ENCODE data around the gene TYK2. TPM values are rescaled to one million over a fixed set of nuclear protein-coding genes. Genes with fewer than 3 reads are reported as not detected.

Gene TYK2
- total and polyA plus RNA-seq, 2 of the 4 experiments (the other 2 are of a cell fraction), result 40.9 to 97.9 TPM

DNA sequence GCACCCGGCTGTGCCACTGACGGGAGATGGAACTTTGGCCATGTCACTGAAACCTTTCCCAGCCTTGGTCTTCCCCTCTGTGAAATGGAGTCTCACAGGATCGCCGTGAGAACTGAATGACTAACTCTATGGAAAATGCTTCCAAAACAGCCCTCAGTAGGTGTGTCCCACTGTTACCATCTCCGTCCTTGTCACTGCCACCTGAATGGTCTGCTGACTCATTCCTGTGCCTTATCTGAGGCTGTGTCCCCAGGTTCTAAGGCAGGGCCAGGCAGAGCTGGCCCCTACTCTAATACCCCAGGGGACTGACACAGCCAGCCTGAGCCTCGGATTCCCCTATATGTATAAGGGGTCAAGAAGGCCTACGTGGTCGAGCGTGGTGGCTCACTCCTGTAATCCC lies 18.4 kb upstream of the TYK2 start:
- no TSS peak for BruUV-seq (replicated peaks)
- H3K23ac ChIP-seq (ENCODE audit: low read depth, low read length), result no peak overlapping the region
- DNase-seq (no peak), ATAC-seq (ENCODE audit: low read depth) (no peak)
- no peak overlapping the region for H3K4me3 ChIP-seq (ENCODE audit: insufficient read depth, low read depth, low read length)
- no peak overlapping the region for H3K56ac ChIP-seq (ENCODE audit: extremely low read depth, insufficient read depth, low read length)
- no peak overlapping the region for H2BK20ac ChIP-seq (ENCODE audit: low read depth, low read length)
- no peaks in the 10 kb centered on the region for H3K9me3 ChIP-seq (ENCODE audit: control insufficient read depth, insufficient read depth, low read length)
- in situ Hi-C loops (cut with MboI; ENCODE audit: low sequenced_read_pairs) (no loop called here), intact Hi-C loops (cut with micrococcal nuclease) (no loop called here), dilution Hi-C loops (cut with HindIII; ENCODE audit: low sequenced_read_pairs, unreplicated experiment) (no loop called here)
- H3K4me1 ChIP-seq (ENCODE audit: control insufficient read depth, insufficient read depth, low read length), result peaks cover 2% of the 10 kb centered on the region; the same call in 1 of the 2 replicates
- H3K18ac ChIP-seq (ENCODE audit: low read depth, low read length), result no peak overlapping the region
- no peak overlapping the region for H3K14ac ChIP-seq (replicated peaks; ENCODE audit: low read depth, low read length)
- peaks cover 29% of the 10 kb centered on the region for H3K36me3 ChIP-seq (ENCODE audit: control insufficient read depth, insufficient read depth, low read length)
- no peak overlapping the region for H4K5ac ChIP-seq (ENCODE audit: low read depth, low read length)
- H3K4me2 ChIP-seq (ENCODE audit: low read depth, low read length), result no peak overlapping the region
- H3K9me1 ChIP-seq (ENCODE audit: insufficient read depth, low read length), result 0 out of 2 replicates have a peak, but pooled peaks cover 2% of the 10 kb centered on the region
- no peak overlapping the region for H2AK5ac ChIP-seq (ENCODE audit: low read depth, low read length)
- H2BK5ac ChIP-seq (ENCODE audit: low read depth, low read length, poor library complexity, severe bottlenecking), result no peak overlapping the region
- no peak overlapping the region for H3K27ac ChIP-seq (ENCODE audit: insufficient read depth, low read length)
- no peak overlapping the region for H2BK120ac ChIP-seq (ENCODE audit: low read depth, low read length)
- H3K27me3 ChIP-seq (ENCODE audit: control insufficient read depth, insufficient read depth, low read length), result no peaks in the 10 kb centered on the region
- WGBS, 2 experiments (ENCODE audit: extremely low coverage in 2 of 2, insufficient read length in 1 of 2), result 60% methylated on average over 1 of the region's 9 CpGs; no CpG with 5 or more reads in 1 of the 2 experiments
- ChIA-PET CTCF (no interaction called here), POLR2A (ENCODE audit: unreplicated experiment) (no interaction called here)
- H3K79me1 ChIP-seq (ENCODE audit: low read depth in 1 of 2, low read length in 2 of 2), result peaks cover 15 to 56% of the 10 kb centered on the region in 2 experiments; a peak in 3 of 4 replicates
- no peak overlapping the region for H2AFZ ChIP-seq (replicated peaks; ENCODE audit: low read length, poor library complexity)
- no peak for TF ChIP-seq POLR2A (IDR thresholded peaks at IDR 0.05; ENCODE audit: low read depth, low read length)
- no peak for TF ChIP-seq CEBPB (IDR thresholded peaks at IDR 0.05; ENCODE audit: low read depth, low read length)
- TF ChIP-seq MXI1 (IDR thresholded peaks at IDR 0.05; ENCODE audit: borderline replicate concordance, low read depth, low read length), result no peak
- TF ChIP-seq FOS (IDR thresholded peaks at IDR 0.05; ENCODE audit: low read depth, low read length), result no peak
- TF ChIP-seq RAD21 (IDR thresholded peaks at IDR 0.05; ENCODE audit: low read length), result no peak
- TF ChIP-seq RFX5 (IDR thresholded peaks at IDR 0.05; ENCODE audit: low read depth, low read length), result no peak
- TF ChIP-seq CTCF (conservative IDR thresholded peaks at IDR 0.05; ENCODE audit: low read depth, low read length), result no peak
- no peak for TF ChIP-seq USF2 (IDR thresholded peaks at IDR 0.05; ENCODE audit: low read depth, low read length)
- H4K91ac ChIP-seq (ENCODE audit: insufficient read depth, low read depth, low read length), result no peak overlapping the region
- H2BK15ac ChIP-seq (ENCODE audit: low read depth, low read length), result no peak overlapping the region
- peaks cover 69% of the 10 kb centered on the region for H4K20me1 ChIP-seq (ENCODE audit: insufficient read depth, low read length)
- H2AK9ac ChIP-seq (replicated peaks; ENCODE audit: low read depth, low read length, poor library complexity), result no peak overlapping the region
- H4K8ac ChIP-seq (ENCODE audit: low read depth in 2 of 2, low read length in 2 of 2), result no peak overlapping the region
- H3K4ac ChIP-seq (ENCODE audit: low read depth, low read length), result no peak overlapping the region
- H3K9ac ChIP-seq (ENCODE audit: low read depth, low read length), result no peak overlapping the region

All from IMR-90 (cell line).